HG03575 (cell line): ENCODE measurements around the gene MED28.
A peak's percentile ranks its signal among the peaks of the same experiment; 100 is the strongest.
"Not testable (repeated sequence)": the region's sequence is repeated elsewhere in the genome, so short reads cannot be mapped to it uniquely, and the experiment has no call there.

Experiments
- ATAC-seq: cut with Tn5 transposase; IDR thresholded peaks from one replicate; pipeline ENCODE4 v1.9.1; 2021; ENCODE audit not compliant: unreplicated experiment, insufficient number of reproducible peaks, low FRiP score; ENCODE audit errors: extremely low read depth

MED28 gene

GRCh38 chr4:17657849-17658248 is 43.4 kb downstream of the MED28 start:
- ATAC-seq = no peak

DNA sequence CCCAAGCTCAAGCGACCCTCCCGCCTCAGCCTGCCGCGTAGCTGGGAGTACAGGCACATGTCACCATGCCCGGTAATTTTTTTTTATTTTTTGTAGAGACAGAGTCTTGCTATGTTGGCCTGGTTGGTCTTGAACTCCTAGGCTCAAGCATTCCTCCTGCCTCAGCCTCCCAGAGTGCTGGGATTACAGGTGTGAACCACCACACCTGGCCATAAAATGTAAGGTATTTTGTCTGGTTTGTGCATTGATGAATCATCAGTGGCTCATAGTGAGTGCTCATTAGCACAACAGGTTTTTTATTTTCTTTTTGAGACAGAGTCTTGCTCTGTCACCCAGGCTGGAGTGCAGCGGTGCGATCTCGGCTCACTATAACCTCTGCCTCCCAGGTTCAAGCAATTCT is 44.8 kb downstream of the MED28 start:
- ATAC-seq = not testable (repeated sequence)

DNA sequence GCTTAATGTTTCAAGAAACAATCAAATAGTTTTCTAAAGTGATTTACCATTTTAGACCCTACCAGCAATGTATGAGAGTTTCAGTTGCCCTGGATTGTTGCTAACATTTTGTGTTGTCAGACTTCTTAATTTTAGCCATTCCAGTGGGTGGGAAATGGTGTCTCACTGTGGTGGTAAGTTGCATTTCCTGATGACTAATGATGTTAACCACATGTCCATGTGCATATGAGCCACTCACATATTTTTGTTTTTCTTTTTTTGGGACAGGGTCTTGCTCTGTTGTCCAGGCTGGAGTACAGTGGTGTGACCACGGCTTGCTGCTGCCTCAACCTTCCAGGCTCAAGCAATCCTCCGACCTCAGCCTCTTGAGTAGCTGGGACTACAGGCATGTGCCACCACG is 48.3 kb downstream of the MED28 start:
- no peak for ATAC-seq

GRCh38 chr4:17664755-17665154 is 50.3 kb downstream of the MED28 start:
- ATAC-seq = peak; percentile 91

DNA sequence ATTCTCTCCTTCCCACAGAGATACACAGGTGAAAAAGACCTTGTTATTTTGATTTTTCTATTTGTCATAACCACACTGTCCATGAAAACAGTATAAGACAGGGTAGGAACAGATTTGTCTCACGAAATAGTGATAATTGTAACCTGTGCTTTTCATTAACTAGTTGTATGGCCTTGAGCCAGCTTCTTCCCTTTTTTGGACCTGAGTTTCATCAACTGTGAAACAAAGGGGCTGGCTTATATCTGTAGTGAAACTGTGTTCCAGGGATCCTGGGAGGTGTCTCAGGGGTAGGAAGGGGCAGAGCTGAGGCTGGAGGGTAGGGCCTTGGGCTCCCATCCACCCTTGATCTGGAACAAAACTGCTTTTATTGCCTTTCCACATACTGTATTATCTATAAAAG is 50.9 kb downstream of the MED28 start:
- peak; percentile 21 for ATAC-seq

GRCh38 chr4:17665852-17666251 is 51.4 kb downstream of the MED28 start:
- no peak for ATAC-seq

- no peak for ATAC-seq
Measured at GRCh38 chr4:17667253-17667652, 52.8 kb downstream of the MED28 start.

DNA sequence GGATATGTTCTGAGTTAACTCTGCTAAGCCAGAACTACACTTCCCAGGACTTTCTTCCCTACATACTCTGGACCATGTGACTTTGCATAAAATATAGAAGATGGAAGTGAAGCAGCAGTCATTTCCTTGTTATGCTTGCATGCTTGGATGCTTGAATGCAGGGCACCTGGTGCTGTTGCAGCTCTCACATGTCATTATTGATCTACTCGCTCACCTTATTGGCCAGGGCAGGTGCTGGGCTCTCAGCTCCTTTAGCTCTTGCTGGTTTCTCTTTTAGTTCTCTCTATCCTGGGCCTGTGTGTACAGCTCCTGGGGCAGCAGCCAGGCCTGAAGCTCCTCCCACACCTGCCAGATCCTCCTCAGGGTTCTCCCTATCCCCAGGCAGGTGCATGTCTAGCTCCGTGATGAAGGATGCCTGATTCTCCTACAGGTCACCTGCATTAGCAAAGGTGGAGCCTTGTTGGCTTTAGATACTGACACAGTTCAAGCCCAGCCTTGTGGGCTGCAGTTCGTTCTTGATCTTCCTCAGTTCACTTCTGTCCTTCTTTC is 53.3 kb downstream of the MED28 start:
- no peak for ATAC-seq

DNA sequence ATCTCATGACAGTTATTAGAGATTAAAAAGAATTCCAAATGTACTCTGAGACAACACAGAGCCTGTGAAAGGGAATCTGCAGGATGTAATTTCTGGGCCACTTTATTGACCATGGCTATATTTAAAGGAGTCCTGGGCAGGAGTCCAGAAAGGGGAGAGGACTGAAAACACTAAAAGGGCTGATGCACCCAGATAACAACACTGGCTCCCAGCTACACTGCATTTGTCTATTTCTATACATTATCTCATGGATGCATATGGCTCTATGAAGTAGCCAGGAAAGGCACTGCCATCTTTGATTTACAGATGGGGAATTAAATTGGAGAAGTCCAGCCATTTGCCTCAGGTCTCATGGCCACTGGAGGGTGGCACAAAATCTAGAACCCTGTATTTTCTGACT is 56.0 kb downstream of the MED28 start:
- ATAC-seq = no peak

- ATAC-seq = no peak
Measured at GRCh38 chr4:17680559-17681280, 66.3 kb downstream of the MED28 start.

- ATAC-seq = no peak
Measured at GRCh38 chr4:17681281-17682221, 67.1 kb downstream of the MED28 start.

- ATAC-seq = no peak
Measured at GRCh38 chr4:17682222-17682566, 67.8 kb downstream of the MED28 start.
